Measurements from ENCODE around the gene HTD2. TPM values are rescaled to one million over a fixed set of nuclear protein-coding genes. Genes with fewer than 3 reads are reported as not detected.

Gene HTD2
- total RNA-seq, 2 experiments from 2014 or later = 6.9 to 7.4 TPM

DNA sequence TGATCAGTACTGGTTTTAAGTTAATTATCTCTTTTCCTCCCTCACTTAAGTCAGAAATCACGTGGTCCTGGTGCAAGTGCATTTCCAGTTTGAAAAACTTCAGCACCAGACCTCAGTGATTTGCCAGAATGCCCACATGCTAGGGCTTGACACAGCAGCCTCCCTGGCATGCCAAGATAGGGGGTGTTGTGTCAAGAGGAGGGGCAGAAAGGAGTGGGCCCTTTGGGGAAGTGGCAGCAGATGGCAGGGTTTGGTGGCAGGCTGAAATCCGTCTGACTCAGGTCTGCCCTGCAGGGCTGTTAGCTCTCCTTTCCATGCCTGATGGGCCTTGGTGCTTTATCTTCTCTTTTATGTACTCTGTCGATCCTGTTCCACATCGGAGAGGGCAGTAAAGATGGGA is 49.7 kb downstream of the HTD2 start:
- H3K9me3 Mint-ChIP-seq (ENCODE audit: low read depth) = no peaks in the 10 kb centered on the region
- H3K27ac Mint-ChIP-seq = peak overlapping the region; percentile 79
- peaks cover 18% of the 10 kb centered on the region for H3K36me3 Mint-ChIP-seq
- CTCF ChIA-PET = interaction anchor here (14.1 kb wide), 1 partner anchor 21 kb away, joined by 144 read pairs; the partner anchor contains the start of gene PXK
- DNase-seq (no peak), ATAC-seq (no peak)
- H3K4me1 Mint-ChIP-seq = peaks cover 72% of the 10 kb centered on the region
- H3K4me3 Mint-ChIP-seq = no peak overlapping the region
- no peaks in the 10 kb centered on the region for H3K27me3 Mint-ChIP-seq

DNA sequence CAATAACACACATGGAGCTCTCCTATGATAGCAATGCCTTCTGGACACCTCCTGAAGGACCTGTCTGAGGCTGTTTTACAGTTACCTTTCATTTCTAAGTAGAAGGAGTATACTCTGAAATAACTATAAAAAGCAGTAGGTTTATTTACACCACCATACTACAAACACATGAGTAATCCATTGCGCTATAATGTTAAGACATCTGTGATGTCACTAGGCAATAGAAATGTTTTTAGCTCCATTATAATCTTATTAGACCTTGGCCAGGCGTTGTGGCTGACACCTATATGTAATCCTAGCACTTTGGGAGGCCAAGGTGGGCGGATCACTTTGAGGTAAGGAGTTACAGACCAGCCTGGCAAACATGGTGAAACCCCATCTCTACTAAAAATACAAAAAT is 51.1 kb downstream of the HTD2 start:
- Mint-ChIP-seq H3K4me1 (peaks cover 59% of the 10 kb centered on the region), H3K27ac (peak overlapping the region; percentile 77), H3K27me3 (no peaks in the 10 kb centered on the region), H3K36me3 (peaks cover 14% of the 10 kb centered on the region), H3K4me3 (no peak overlapping the region), H3K9me3 (ENCODE audit: low read depth) (no peaks in the 10 kb centered on the region)
- no peak for DNase-seq
- no peak for ATAC-seq
- CTCF ChIA-PET = interaction anchor here (1.1 to 14.1 kb wide), 2 partner anchors 22 to 113 kb away, joined by 3 to 144 read pairs; partner anchors contain the start of gene PXK

- no peaks in the 10 kb centered on the region for H3K9me3 Mint-ChIP-seq (ENCODE audit: low read depth)
- peaks cover 54% of the 10 kb centered on the region for H3K4me1 Mint-ChIP-seq
- ATAC-seq (peak; percentile 9), DNase-seq (no peak)
- peaks cover 10% of the 10 kb centered on the region for H3K36me3 Mint-ChIP-seq
- CTCF ChIA-PET = interaction anchor here (14.1 kb wide), 1 partner anchor 23 kb away, joined by 144 read pairs; the partner anchor contains the start of gene PXK
- H3K27ac Mint-ChIP-seq = peak overlapping the region; percentile 28
- H3K4me3 Mint-ChIP-seq = no peak overlapping the region
- no peaks in the 10 kb centered on the region for H3K27me3 Mint-ChIP-seq
Measured at GRCh38 chr3:58358092-58358491, 51.8 kb downstream of the HTD2 start.

DNA sequence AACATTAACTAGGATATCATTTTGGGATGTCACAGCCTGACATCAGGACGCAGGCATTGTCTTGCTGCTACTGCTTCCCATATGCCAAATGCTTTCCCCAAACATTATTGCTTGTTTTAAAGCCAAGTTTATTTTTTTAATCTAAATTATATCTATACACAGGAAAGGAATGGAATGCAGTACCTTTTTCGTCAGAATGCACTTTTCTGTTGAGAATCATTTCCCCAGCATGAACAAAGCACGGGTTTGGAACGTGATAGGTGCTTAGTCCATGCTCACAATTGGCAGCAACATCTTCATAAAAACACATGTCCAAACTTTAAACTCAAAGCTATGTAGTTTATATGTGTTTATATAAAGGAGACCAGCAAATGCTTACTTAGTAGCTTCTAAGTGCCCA is 52.5 kb downstream of the HTD2 start:
- H3K4me3 Mint-ChIP-seq = no peak overlapping the region
- CTCF ChIA-PET = no interaction called here
- ATAC-seq (no peak), DNase-seq (no peak)
- H3K27ac Mint-ChIP-seq = no peak overlapping the region
- H3K9me3 Mint-ChIP-seq (ENCODE audit: low read depth) = no peaks in the 10 kb centered on the region
- H3K27me3 Mint-ChIP-seq = no peaks in the 10 kb centered on the region
- H3K36me3 Mint-ChIP-seq = peaks cover 9% of the 10 kb centered on the region
- H3K4me1 Mint-ChIP-seq = peaks cover 49% of the 10 kb centered on the region

GRCh38 chr3:58359621-58360020 is 53.3 kb downstream of the HTD2 start:
- Mint-ChIP-seq H3K4me3 (no peak overlapping the region), H3K27me3 (no peaks in the 10 kb centered on the region), H3K27ac (no peak overlapping the region), H3K36me3 (peaks cover 9% of the 10 kb centered on the region), H3K4me1 (peaks cover 47% of the 10 kb centered on the region), H3K9me3 (ENCODE audit: low read depth) (no peaks in the 10 kb centered on the region)
- CTCF ChIA-PET = no interaction called here
- DNase-seq (no peak), ATAC-seq (no peak)

DNA sequence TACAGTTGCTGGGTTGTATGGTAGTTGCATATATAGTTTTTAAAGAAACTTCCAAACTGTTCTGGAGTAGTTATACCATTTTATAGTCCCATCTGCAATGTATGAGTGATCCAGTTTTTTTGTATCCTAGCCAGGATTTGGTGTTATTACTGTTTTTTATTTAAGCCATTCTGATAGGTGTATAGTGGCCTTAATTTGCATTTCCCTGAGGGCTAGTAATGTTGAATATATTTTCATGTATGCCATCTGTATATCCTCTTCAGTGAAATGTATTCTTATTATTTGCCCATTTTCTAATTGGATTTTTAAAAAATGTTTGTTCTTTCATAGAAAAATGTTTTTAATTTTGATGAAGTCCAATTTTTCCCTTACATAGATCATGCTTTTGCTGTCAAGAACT is 55.5 kb downstream of the HTD2 start:
- CTCF ChIA-PET = no interaction called here

GRCh38 chr3:58366699-58367098 is 60.4 kb downstream of the HTD2 start:
- CTCF ChIA-PET = interaction anchor here (2.0 kb wide), 1 partner anchor 16 kb away, joined by 7 read pairs; no protein-coding TSS in a partner anchor
- Mint-ChIP-seq H3K4me1 (peaks cover 28% of the 10 kb centered on the region), H3K36me3 (peaks cover 31% of the 10 kb centered on the region), H3K27ac (no peak overlapping the region), H3K27me3 (no peaks in the 10 kb centered on the region), H3K9me3 (ENCODE audit: low read depth) (no peaks in the 10 kb centered on the region), H3K4me3 (no peak overlapping the region)
- no peak for DNase-seq
- no peak for ATAC-seq

More for the DNA sequence above, 55.5 kb downstream of the HTD2 start:
- Mint-ChIP-seq H3K27ac (no peak overlapping the region), H3K36me3 (peaks cover 21% of the 10 kb centered on the region), H3K27me3 (no peaks in the 10 kb centered on the region), H3K4me3 (no peak overlapping the region), H3K9me3 (ENCODE audit: low read depth) (no peaks in the 10 kb centered on the region), H3K4me1 (peaks cover 45% of the 10 kb centered on the region)
- ATAC-seq (no peak), DNase-seq (no peak)

- CTCF ChIA-PET = no interaction called here
Measured at GRCh38 chr3:58369038-58369437, 62.7 kb downstream of the HTD2 start.

More at GRCh38 chr3:58369038-58369437, 62.7 kb downstream of the HTD2 start:
- ATAC-seq = no peak
- peaks cover 33% of the 10 kb centered on the region for H3K36me3 Mint-ChIP-seq
- H3K4me1 Mint-ChIP-seq = peaks cover 25% of the 10 kb centered on the region
- no peak overlapping the region for H3K4me3 Mint-ChIP-seq
- no peak for DNase-seq
- H3K27ac Mint-ChIP-seq = no peak overlapping the region
- no peaks in the 10 kb centered on the region for H3K27me3 Mint-ChIP-seq
- H3K9me3 Mint-ChIP-seq (ENCODE audit: low read depth) = no peaks in the 10 kb centered on the region

Other genes starting within 250 kb of the HTD2 start
- gene DNASE1L3, start 95.5 kb upstream of the HTD2 start, total RNA-seq = not detected
- 1 to 10 TPM; 5.0 to 7.3 TPM for gene ABHD6, start 68.7 kb upstream of the HTD2 start, total RNA-seq
- 10 to 100 TPM; 12.9 to 16.9 TPM for gene RPP14, start 275 bp upstream of the HTD2 start, total RNA-seq
- gene PXK, start 26.4 kb downstream of the HTD2 start, total RNA-seq = 10 to 100 TPM; 61.7 to 64.7 TPM
- 10 to 100 TPM; 43.4 to 60.6 TPM for gene PDHB, start 127.3 kb downstream of the HTD2 start, total RNA-seq
- 1 to 10 TPM; 6.4 to 7.0 TPM for gene KCTD6, start 185.6 kb downstream of the HTD2 start, total RNA-seq
- gene ACOX2, start 230.7 kb downstream of the HTD2 start, total RNA-seq = not detected

Data from activated CD8-positive, alpha-beta memory T cell treated with anti-CD3 and anti-CD28 coated beads, Interleukin-2, amount 10 ng/mL, durations not matched to agents 7 days and 5 days (primary cell).